Mesenteric fat pad (tissue), 1 donor: ENCODE measurements around the gene MYH8. TPM values are rescaled to one million over a fixed set of nuclear protein-coding genes. Genes with fewer than 3 reads are reported as not detected.

Experiments
- DNase-seq: peaks from one replicate; pipeline ENCODE4 v3.0.0-alpha.2; 2020; ENCODE audit warnings: low spot score
- total RNA-seq: library from RNA; stranded (reverse); fragmentation: NEBNext Ultra II Directional; extraction: Animal tissue kit (Norgen Biotek cat#: 25700); gene quantifications from one replicate; pipeline ENCODE4 v1.2.1, GENCODE V29; 2021
- donor health status: DM: yes; HTN: yes; CAD: no.

MYH8 gene
- total RNA-seq, 1 donor from 2014 or later, result not detected

DNA sequence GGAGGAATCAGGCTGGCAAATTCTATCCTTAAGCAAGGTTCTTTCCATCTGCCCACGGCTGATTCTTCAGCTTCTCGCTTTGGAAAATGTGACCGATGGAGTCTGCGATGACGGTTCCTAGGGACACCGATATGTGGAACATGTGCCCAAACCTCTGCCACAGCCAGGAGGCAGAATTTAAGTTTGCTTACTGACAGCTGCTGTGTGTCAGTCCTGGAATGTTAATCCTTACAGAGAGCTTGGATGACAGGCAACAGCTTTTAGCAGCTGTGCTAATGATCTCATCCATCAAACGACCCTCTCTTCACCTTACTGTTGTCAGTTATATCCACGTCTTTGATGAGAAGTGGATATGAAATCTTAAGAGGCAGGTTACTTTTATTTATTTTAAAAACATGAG lies 37.6 kb downstream of the MYH8 start:
- DNase-seq, result no peak

DNA sequence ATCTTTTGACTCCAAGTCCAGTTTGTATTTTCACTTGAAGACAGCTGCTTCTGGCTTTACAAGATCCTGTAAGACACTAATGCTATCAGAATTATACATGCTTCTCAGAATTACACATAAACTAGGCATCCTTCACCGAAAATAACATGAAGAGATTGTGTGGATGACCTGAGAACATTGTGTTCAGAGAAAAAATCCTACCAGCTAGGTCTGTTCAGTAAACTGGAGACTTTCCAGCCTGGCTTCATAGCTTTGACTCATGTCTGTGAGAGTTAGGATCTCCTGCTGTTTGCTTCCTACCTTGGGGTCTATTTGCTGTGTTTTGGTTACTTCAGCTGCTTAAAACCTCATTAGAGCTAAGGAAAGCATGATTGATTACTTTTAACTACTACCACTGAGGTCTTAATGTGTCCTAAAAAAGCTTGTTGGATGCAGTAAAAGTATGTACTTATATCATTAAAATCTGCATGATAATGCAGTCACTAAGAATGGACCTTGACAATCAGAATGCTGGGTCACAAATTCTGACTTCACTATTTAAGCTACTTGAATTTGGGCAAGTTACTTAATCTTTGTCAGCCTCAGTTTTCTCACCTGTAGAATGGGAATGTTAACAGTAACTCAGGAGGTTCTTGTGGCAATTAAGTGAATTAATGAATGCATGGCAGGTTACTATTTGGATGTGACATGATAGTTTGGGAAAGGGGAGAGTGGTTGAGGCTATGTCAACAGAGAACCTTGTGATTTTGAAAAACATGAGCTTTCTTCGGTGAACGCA lies 40.9 kb downstream of the MYH8 start:
- DNase-seq, result no peak

DNA sequence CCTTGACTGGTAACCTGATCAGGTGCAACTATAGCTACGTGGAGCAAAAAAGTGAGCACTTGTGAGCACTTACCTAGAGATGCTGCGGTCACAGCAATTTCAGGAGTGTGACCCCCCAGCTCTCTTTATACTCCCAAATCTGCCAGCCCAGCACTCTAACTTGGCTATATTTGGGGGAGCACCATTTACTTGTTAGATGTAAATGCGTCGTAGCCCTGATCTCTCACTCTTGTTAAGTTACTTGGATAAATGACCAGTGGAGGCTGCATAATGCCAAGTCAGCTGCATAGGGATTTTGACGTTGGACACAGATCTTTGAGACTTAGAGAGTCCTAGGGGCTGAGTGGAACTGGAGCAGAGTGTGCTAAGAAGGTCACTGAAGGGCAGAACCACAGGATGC lies 48.8 kb downstream of the MYH8 start, which contains the start of gene MYH13:
TSS of gene MYH13 (minus strand) at position 101 of the 400 bp plus-strand sequence. CDS start 8,476 bp downstream, outside the sequence.
- DNase-seq, result no peak

DNA sequence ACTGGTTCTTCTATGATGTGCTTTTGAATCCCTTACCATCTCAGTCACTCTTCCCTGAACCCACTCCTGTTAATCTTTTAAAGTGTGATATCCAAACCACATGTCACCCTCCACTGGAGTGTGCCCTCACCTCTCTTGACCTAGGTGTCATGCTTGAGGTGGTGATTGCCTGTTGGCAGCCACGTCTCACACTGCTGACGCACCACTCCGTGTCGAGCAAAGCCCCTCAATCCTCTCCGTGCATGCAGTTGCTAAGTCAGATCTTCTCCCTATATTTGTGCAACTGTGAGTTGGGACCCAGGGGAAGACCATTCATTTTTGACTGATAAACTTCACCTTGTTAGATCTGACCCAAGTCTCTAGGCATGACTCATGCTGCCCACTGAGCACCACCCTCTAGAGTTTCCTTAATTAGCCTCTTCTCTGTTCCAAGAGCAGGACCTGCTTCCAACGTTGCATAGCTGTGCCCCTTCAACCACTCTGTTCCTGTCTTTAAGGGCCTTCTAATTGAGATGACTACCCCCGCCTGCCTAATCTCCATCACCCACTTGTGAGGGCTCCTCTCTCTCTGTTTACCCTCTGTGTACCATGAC lies 51.6 kb downstream of the MYH8 start:
- DNase-seq, result peak; percentile 11

DNA sequence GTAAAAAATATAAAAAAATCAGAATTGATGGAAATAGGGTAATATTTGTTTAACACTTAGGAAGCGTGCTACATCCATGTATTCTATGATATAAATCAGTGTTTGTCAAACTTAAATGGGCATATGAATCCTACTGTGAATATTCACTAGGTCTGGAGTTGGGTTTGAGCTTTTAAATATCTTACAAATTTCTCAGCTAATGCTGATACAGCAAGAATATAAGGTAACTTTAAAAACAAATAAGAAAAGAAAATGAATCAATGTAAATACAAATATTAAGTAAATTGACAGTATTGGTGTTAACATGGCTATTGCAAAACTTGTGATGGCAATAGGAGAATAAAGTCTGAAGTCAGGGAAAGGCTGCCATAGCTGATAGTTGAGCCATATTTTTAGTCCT lies 52.5 kb downstream of the MYH8 start:
- no peak for DNase-seq

DNA sequence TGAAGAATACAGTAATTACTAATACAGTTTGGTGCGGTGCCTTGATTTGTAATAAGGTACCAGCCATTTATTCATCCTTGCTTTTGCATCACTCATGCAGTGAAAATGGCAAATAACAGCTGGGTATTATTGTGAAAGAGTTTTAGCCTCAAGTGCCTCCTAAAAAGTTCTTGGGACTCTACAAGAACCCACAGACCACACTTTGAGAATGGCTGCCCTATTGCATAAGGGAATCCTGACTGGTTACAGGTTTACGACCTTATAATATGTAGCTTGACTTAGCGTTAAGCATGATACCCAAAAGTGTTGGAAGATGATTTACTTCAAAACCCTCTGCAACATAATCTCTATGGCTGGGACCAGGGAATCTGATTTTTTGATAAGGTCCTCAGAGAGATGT lies 53.2 kb downstream of the MYH8 start:
- no peak for DNase-seq

DNA sequence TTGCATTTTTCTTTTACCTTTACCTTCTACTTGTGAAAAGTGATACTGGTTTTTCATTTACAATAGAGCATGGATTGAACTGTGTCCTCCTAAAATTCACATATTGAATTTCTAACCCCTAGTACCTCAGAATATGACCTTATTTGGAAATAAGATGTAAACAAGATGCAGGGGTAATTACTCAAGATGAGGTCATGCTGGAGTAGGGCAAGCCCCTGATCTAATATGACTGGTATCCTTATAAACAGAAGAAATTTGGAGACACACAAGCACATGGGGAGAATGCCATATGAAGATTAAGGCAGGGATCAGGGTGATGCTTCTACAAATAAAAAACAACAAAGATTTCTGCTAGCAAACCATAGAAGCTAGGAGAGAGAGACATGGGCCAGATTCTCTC lies 61.2 kb downstream of the MYH8 start:
- no peak for DNase-seq

DNA sequence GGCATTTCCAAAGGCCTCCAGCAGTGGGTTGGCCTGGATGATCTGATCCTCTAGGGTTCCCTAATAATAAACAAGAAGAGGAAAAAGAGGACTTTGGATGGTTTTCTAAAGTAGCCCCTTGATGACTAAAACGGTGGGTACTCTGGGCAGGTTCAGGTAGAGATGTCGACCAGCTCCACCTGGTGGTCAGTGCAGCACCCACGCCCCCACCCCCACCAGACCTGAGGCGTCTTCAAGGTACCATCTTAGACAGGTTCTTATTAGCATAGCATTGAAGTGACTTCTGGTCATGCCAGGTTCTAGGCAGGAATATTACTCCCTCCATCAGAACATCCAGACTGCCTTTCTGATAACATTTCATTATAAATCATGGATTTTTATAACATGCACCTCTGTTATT lies 64.0 kb downstream of the MYH8 start:
- no peak for DNase-seq

DNA sequence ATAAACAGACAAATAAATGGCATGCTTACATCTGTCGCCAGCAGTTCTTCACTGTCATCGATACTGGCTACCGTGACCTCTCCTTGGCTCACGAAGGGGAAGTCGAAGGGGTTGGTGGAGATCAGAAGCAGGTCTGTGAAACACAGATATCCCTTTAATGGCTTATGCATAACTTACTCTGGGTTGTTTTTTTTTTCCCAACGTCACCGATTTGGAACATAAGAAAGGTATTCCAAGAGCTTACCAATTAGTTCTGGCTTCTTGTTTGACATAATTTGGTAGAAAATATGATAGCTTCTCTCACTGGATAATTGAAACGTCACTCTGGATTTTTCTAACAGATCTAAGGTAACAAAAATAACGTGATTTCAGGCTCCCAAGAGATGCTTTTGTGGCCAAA lies 67.1 kb downstream of the MYH8 start:
- DNase-seq, result no peak

DNA sequence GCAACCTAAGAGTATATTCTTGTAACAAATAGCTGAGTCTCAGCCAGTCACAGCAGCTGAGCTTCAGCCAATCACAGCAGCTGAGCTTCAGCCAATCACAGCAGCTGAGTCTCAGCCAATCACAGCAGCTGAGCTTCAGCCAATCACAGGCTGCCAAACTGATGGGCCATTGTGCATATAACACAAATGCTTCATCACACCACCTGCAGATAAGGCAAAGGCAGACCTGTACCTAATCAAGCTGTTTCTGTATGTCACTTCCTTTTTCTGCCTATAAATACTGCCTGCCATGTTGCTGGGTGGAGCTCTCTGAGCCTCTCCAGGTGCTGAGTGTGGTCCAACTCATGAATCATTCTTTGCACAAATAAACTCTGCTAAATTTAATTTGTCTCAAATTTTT lies 68.9 kb downstream of the MYH8 start:
- DNase-seq, result no peak

DNA sequence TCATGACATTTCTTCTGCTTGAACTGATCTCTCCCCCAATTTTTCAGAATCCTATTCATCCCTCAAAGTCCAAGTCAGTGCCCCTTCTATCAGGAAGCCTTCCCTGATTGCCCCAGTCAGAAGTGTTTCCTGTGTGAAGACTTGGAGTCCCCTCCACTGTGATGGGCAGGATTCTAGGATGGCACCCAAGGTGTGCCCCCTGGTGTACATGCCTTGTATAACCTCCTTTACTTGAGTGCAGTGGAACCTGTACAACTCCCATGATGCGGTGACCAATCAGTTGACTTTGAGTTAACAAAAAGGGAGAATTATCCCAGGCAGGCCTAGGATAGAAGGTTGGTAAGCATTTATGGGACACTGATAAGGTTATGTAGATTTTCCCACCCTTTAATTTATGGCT lies 72.3 kb downstream of the MYH8 start:
- DNase-seq, result no peak

DNA sequence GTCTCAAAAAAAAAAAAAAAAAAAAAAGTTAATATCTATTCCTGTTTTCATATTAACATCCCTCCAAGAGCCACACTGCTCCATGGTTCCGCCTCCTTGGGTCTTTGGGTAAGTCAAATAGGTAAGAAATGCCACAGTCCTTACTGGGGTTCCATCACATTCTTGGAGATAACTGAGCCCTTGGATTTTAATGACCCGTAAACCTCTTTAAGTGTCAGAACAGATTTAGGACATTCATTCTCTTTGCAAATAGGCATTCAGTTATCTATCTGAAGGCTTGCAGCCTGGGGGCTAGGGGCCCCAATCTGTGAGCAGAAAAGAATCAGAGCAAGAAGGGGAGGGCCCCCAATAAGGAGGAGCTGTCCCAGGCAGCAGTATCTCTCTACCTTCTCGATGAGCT lies 76.9 kb downstream of the MYH8 start:
- no peak for DNase-seq

Other genes with a start within 250 kb of the MYH8 start
- 81.5 TPM for gene GAS7, start 223.3 kb downstream of the MYH8 start, total RNA-seq
- not detected for gene MYH13, start 48.9 kb downstream of the MYH8 start, total RNA-seq
- not detected for gene MYH4, start 47.6 kb upstream of the MYH8 start, total RNA-seq
- gene MYH1, start 96.6 kb upstream of the MYH8 start, total RNA-seq, result 0.06 TPM
- gene MYH2, start 127.7 kb upstream of the MYH8 start, total RNA-seq, result not detected
- 3.8 TPM for gene MYH3, start 235.4 kb upstream of the MYH8 start, total RNA-seq